GM19467 (cell line): ENCODE data around the gene SSRP1.

Experiments used
- ATAC-seq: cut with Tn5 transposase; IDR thresholded peaks from one replicate; pipeline ENCODE4 v1.9.1; 2021; ENCODE audit warnings: mild to moderate bottlenecking, moderate library complexity; ENCODE audit not compliant: unreplicated experiment

The SSRP1 gene

GRCh38 chr11:57276169-57276970 lies 59.3 kb downstream of the SSRP1 start:
- no peak for ATAC-seq
